ENCODE measurements around the gene TMTC3. TPM values are rescaled to one million over a fixed set of nuclear protein-coding genes. Genes with fewer than 3 reads are reported as not detected.

The TMTC3 gene
- total and polyA plus RNA-seq, 4 donors, result 3.0 to 28.2 (median 6.3) TPM

GRCh38 chr12:88242571-88242925 is 100.4 kb downstream of the TMTC3 start:
- TF ChIP-seq JUND (IDR thresholded peaks at IDR 0.05), result no peak
- TF ChIP-seq RAD21 (IDR thresholded peaks at IDR 0.05), result no peak
- TF ChIP-seq, protein P1, sequence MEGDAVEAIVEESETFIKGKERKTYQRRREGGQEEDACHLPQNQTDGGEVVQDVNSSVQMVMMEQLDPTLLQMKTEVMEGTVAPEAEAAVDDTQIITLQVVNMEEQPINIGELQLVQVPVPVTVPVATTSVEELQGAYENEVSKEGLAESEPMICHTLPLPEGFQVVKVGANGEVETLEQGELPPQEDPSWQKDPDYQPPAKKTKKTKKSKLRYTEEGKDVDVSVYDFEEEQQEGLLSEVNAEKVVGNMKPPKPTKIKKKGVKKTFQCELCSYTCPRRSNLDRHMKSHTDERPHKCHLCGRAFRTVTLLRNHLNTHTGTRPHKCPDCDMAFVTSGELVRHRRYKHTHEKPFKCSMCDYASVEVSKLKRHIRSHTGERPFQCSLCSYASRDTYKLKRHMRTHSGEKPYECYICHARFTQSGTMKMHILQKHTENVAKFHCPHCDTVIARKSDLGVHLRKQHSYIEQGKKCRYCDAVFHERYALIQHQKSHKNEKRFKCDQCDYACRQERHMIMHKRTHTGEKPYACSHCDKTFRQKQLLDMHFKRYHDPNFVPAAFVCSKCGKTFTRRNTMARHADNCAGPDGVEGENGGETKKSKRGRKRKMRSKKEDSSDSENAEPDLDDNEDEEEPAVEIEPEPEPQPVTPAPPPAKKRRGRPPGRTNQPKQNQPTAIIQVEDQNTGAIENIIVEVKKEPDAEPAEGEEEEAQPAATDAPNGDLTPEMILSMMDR (IDR thresholded peaks at IDR 0.05; ENCODE audit: low read depth, low read length, missing input control), result no peak
- no peak for TF ChIP-seq GABPA (IDR thresholded peaks at IDR 0.05 in 1 of 2, conservative IDR thresholded peaks at IDR 0.05 in 1 of 2)
- TF ChIP-seq HNF4A (conservative IDR thresholded peaks at IDR 0.05), result no peak
- TF ChIP-seq TAF1 (conservative IDR thresholded peaks at IDR 0.05), result no peak
- no peak for TF ChIP-seq RXRA (IDR thresholded peaks at IDR 0.05)
- WGBS, result 57% methylated on average over 1 of the region's 1 CpG
- Histone ChIP-seq H3K36me3 (ENCODE audit: control insufficient read depth in 4 of 4, insufficient read depth in 3 of 4, low read depth in 1 of 4, low read length in 3 of 4) (no peaks in the 10 kb centered on the region), H3K9ac (ENCODE audit: low read depth in 1 of 2, low read length in 2 of 2) (no peak overlapping the region), H3K9me3 (ENCODE audit: control insufficient read depth in 4 of 4, low read length in 3 of 4) (no peaks in the 10 kb centered on the region), H3K4me3 (ENCODE audit: low read depth in 1 of 3, low read length in 3 of 3) (no peak overlapping the region), H3K4me1 (ENCODE audit: control insufficient read depth in 4 of 4, insufficient read depth in 4 of 4, low read length in 3 of 4) (no peaks in the 10 kb centered on the region), H3K27me3 (ENCODE audit: control insufficient read depth in 4 of 4, insufficient read depth in 4 of 4, low read length in 3 of 4) (no peaks in the 10 kb centered on the region), H3K27ac (ENCODE audit: low read depth in 1 of 2, low read length in 2 of 2) (no peak overlapping the region)
- DNase-seq (ENCODE audit: low spot score), result no peak

DNA sequence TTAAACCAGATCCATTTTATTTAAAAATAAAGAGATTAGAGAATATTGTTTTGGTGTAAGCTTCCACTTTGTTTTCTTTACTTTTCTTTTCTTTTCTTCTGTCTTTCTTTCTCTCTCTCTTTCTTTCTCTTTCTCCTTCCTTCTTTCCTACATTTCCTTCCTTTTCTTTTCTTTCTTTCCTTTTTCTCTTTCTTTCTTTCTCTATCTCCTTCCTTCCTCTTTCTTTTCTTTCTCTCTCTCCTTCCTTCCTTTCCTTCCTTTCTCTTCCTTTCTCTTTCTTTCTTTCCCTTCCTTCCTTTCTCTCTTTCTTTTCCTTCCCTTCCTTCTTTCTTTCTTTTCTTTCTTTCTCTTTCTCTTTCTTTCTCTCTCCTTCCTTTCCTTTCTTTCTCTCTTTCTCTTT is 100.8 kb downstream of the TMTC3 start:
- TF ChIP-seq RAD21 (IDR thresholded peaks at IDR 0.05), result no peak
- no peak for TF ChIP-seq HNF4G (IDR thresholded peaks at IDR 0.05)
- no peak for TF ChIP-seq YY1 (IDR thresholded peaks at IDR 0.05)
- TF ChIP-seq, protein P1 (IDR thresholded peaks at IDR 0.05; ENCODE audit: low read depth, low read length, missing input control), result no peak
- TF ChIP-seq, protein P2, sequence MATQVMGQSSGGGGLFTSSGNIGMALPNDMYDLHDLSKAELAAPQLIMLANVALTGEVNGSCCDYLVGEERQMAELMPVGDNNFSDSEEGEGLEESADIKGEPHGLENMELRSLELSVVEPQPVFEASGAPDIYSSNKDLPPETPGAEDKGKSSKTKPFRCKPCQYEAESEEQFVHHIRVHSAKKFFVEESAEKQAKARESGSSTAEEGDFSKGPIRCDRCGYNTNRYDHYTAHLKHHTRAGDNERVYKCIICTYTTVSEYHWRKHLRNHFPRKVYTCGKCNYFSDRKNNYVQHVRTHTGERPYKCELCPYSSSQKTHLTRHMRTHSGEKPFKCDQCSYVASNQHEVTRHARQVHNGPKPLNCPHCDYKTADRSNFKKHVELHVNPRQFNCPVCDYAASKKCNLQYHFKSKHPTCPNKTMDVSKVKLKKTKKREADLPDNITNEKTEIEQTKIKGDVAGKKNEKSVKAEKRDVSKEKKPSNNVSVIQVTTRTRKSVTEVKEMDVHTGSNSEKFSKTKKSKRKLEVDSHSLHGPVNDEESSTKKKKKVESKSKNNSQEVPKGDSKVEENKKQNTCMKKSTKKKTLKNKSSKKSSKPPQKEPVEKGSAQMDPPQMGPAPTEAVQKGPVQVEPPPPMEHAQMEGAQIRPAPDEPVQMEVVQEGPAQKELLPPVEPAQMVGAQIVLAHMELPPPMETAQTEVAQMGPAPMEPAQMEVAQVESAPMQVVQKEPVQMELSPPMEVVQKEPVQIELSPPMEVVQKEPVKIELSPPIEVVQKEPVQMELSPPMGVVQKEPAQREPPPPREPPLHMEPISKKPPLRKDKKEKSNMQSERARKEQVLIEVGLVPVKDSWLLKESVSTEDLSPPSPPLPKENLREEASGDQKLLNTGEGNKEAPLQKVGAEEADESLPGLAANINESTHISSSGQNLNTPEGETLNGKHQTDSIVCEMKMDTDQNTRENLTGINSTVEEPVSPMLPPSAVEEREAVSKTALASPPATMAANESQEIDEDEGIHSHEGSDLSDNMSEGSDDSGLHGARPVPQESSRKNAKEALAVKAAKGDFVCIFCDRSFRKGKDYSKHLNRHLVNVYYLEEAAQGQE (IDR thresholded peaks at IDR 0.05), result no peak
- TF ChIP-seq FOXA2 (IDR thresholded peaks at IDR 0.05), result no peak
- no peak for TF ChIP-seq FOXA1 (IDR thresholded peaks at IDR 0.05)
- TF ChIP-seq MAX (IDR thresholded peaks at IDR 0.05), result no peak
- TF ChIP-seq JUND (IDR thresholded peaks at IDR 0.05), result no peak
- TF ChIP-seq TAF1 (conservative IDR thresholded peaks at IDR 0.05), result no peak
- TF ChIP-seq SP1 (IDR thresholded peaks at IDR 0.05), result no peak
- no peaks in the 10 kb centered on the region for H3K27me3 ChIP-seq (ENCODE audit: control insufficient read depth in 4 of 4, insufficient read depth in 4 of 4, low read length in 3 of 4)
- DNase-seq (ENCODE audit: low spot score), result no peak
- no peaks in the 10 kb centered on the region for H3K9me3 ChIP-seq (ENCODE audit: control insufficient read depth in 4 of 4, low read length in 3 of 4)
- H3K4me3 ChIP-seq (ENCODE audit: low read depth in 1 of 3, low read length in 3 of 3), result no peak overlapping the region
- no peak overlapping the region for H3K9ac ChIP-seq (ENCODE audit: low read depth in 1 of 2, low read length in 2 of 2)
- H3K36me3 ChIP-seq (ENCODE audit: control insufficient read depth in 4 of 4, insufficient read depth in 3 of 4, low read depth in 1 of 4, low read length in 3 of 4), result no peaks in the 10 kb centered on the region
- no peaks in the 10 kb centered on the region for H3K4me1 ChIP-seq (ENCODE audit: control insufficient read depth in 4 of 4, insufficient read depth in 4 of 4, low read length in 3 of 4)
- no peak overlapping the region for H3K27ac ChIP-seq (ENCODE audit: low read depth in 1 of 2, low read length in 2 of 2)

Data from liver (tissue), 9 donors.